Brain microvascular endothelial cell (primary cell): Measurements from ENCODE around the gene PBX3.

Source experiments
- DNase-seq: peaks from one replicate; pipeline ENCODE4 v3.0.0-alpha.2; 2020
- H3K27ac ChIP-seq: fragments of 250-450 bp; sonication (Bioruptor Pico); 2 replicates; pipeline ENCODE4 v1.5.1; 2020; ENCODE audit warnings: mild to moderate bottlenecking, moderate library complexity
- H3K27me3 ChIP-seq: fragments of 250-450 bp; sonication (Bioruptor Pico); replicated peaks from 2 replicates; pipeline ENCODE4 v1.5.1; 2020; ENCODE audit warnings: mild to moderate bottlenecking
- H3K36me3 ChIP-seq: fragments of 250-450 bp; sonication (Bioruptor Pico); replicated peaks from 2 replicates; pipeline ENCODE4 v1.5.1; 2020; ENCODE audit warnings: mild to moderate bottlenecking
- H3K4me3 ChIP-seq: 2 replicates; pipeline ENCODE4 v1.5.1; 2011; ENCODE audit warnings: low read depth, mild to moderate bottlenecking, control low read depth, low read length, moderate library complexity
- CTCF ChIP-seq: IDR thresholded peaks from 2 replicates; pipeline ENCODE4 v1.5.1; 2011; ENCODE audit warnings: low read depth, mild to moderate bottlenecking, moderate library complexity, low read length, control low read depth, inconsistent platforms; ENCODE audit errors: missing control alignments
- in situ Hi-C: cut with HindIII; loops from 2 replicates; pipeline ENCODE4 v1.10.0; 2017; ENCODE audit warnings: low sequenced_read_pairs, low pct_ligation_motif_present

Gene PBX3

GRCh38 chr9:126001581-126002225 lies 254.5 kb downstream of the PBX3 start:
- no peak for TF ChIP-seq CTCF
- Histone ChIP-seq H3K36me3 (no peaks in the 10 kb centered on the region), H3K4me3 (no peak overlapping the region), H3K27ac (no peak overlapping the region), H3K27me3 (no peaks in the 10 kb centered on the region)
- in situ Hi-C loops, result no loop called here
- DNase-seq, result no peak

- H3K36me3 ChIP-seq, result no peaks in the 10 kb centered on the region
- TF ChIP-seq CTCF, result no peak
- no peaks in the 10 kb centered on the region for H3K27me3 ChIP-seq
- H3K4me3 ChIP-seq, result no peak overlapping the region
- in situ Hi-C loops, result no loop called here
- no peak for DNase-seq
- no peak overlapping the region for H3K27ac ChIP-seq
Observed at GRCh38 chr9:126002476-126003350, 255.5 kb downstream of the PBX3 start.

GRCh38 chr9:126009047-126009446 lies 261.9 kb downstream of the PBX3 start:
- in situ Hi-C loops, result no loop called here
- DNase-seq, result no peak

GRCh38 chr9:126014726-126015125 lies 267.6 kb downstream of the PBX3 start:
- in situ Hi-C loops, result no loop called here
- no peaks in the 10 kb centered on the region for H3K27me3 ChIP-seq
- H3K27ac ChIP-seq, result no peak overlapping the region
- H3K36me3 ChIP-seq, result no peaks in the 10 kb centered on the region
- TF ChIP-seq CTCF, result no peak
- no peak overlapping the region for H3K4me3 ChIP-seq
- DNase-seq, result no peak

More at GRCh38 chr9:126009047-126009446, 261.9 kb downstream of the PBX3 start:
- peak; percentile 53 for TF ChIP-seq CTCF
- no peak overlapping the region for H3K27ac ChIP-seq
- no peaks in the 10 kb centered on the region for H3K27me3 ChIP-seq
- H3K36me3 ChIP-seq, result no peaks in the 10 kb centered on the region
- H3K4me3 ChIP-seq, result no peak overlapping the region

DNA sequence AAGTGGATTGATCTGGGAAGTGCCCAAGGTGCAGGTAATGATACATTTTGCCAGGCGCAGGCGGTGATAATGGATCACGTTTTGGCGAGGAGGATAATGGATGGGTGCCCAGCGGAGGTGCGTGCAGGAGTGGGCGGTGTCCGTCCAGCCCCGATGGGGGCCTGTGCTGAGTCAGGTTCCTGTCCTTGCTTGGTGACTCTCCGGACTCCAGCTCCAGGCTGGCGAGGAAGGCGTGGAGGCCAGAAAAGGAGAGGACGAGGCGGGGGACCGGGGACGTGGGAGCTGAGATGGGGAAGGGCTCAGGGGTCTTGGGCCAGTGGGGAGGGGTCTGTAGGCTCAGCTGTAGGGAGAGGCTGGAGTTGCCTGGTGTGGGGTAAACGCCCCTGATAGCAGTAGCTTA lies 268.3 kb downstream of the PBX3 start:
- Histone ChIP-seq H3K27me3 (no peaks in the 10 kb centered on the region), H3K4me3 (no peak overlapping the region), H3K36me3 (no peaks in the 10 kb centered on the region), H3K27ac (no peak overlapping the region)
- in situ Hi-C loops, result no loop called here
- DNase-seq, result no peak
- TF ChIP-seq CTCF, result no peak
